Measurements from ENCODE around the gene RFX4. TPM values are rescaled to one million over a fixed set of nuclear protein-coding genes. Genes with fewer than 3 reads are reported as not detected.

RFX4 gene
- total and polyA plus RNA-seq, 2 experiments from 2014 or later, result not detected

DNA sequence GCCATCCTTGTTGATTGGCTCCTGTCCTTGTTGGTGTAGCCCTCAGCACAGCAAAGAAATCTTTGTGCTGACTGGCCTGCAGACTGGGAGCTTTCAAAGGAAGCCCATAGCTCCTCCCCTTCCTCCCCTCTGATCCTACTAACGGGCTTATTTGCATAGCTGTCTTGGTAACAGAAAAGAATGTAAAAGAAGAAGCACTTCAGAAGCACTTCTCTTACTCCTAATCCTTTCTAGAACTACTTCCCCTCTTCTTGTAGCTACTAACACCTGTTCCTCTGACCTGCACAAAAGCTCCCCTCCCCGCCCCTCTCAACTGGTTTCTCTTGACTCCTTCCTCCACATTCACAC, 177.4 kb downstream of the RFX4 start:
- Histone ChIP-seq H3K4me3 (no peak overlapping the region), H3K27ac (peak overlapping the region; percentile 77), H3K4me1 (ENCODE audit: low read depth) (peaks cover 30% of the 10 kb centered on the region), H3K36me3 (no peaks in the 10 kb centered on the region), H3K9me3 (ENCODE audit: low read depth) (no peaks in the 10 kb centered on the region), H3K27me3 (no peaks in the 10 kb centered on the region)
- TF ChIP-seq, protein P1, sequence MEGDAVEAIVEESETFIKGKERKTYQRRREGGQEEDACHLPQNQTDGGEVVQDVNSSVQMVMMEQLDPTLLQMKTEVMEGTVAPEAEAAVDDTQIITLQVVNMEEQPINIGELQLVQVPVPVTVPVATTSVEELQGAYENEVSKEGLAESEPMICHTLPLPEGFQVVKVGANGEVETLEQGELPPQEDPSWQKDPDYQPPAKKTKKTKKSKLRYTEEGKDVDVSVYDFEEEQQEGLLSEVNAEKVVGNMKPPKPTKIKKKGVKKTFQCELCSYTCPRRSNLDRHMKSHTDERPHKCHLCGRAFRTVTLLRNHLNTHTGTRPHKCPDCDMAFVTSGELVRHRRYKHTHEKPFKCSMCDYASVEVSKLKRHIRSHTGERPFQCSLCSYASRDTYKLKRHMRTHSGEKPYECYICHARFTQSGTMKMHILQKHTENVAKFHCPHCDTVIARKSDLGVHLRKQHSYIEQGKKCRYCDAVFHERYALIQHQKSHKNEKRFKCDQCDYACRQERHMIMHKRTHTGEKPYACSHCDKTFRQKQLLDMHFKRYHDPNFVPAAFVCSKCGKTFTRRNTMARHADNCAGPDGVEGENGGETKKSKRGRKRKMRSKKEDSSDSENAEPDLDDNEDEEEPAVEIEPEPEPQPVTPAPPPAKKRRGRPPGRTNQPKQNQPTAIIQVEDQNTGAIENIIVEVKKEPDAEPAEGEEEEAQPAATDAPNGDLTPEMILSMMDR (IDR thresholded peaks at IDR 0.05; ENCODE audit: low read depth, low read length), result no peak
- DNase-seq (ENCODE audit: low read depth in 1 of 2, low spot score in 1 of 2), result peak; percentile 44 to 47

GRCh38 chr12:106764220-106764619, 181.4 kb downstream of the RFX4 start:
- H3K4me1 ChIP-seq (ENCODE audit: low read depth), result peaks cover 37% of the 10 kb centered on the region
- no peaks in the 10 kb centered on the region for H3K27me3 ChIP-seq
- no peak overlapping the region for H3K4me3 ChIP-seq
- H3K27ac ChIP-seq, result no peak overlapping the region
- H3K36me3 ChIP-seq, result no peaks in the 10 kb centered on the region
- TF ChIP-seq, protein P1 (IDR thresholded peaks at IDR 0.05; ENCODE audit: low read depth, low read length), result no peak
- no peak for DNase-seq (ENCODE audit: low read depth in 1 of 2, low spot score in 1 of 2)
- H3K9me3 ChIP-seq (ENCODE audit: low read depth), result no peaks in the 10 kb centered on the region

DNA sequence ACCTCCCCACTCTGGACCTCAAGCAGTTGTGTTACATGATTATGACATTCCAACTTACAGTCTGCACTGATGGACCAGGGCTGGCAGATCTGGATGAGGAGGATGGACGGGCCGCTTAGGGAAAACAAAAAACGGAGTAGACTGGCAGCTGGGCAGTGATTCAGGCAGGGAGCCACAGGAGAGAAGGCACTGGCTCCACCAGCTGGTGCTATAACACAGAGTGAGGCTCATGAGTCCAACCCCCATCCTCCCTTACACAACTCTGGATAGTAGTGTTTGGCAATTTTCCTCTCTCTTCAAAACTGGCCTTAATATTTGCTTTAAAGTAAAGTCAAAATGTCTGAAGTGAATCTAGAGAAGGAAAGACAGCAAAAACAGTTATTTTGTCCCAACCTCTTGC, 181.9 kb downstream of the RFX4 start:
- Histone ChIP-seq H3K27ac (no peak overlapping the region), H3K4me1 (ENCODE audit: low read depth) (peaks cover 33% of the 10 kb centered on the region), H3K4me3 (no peak overlapping the region), H3K36me3 (no peaks in the 10 kb centered on the region), H3K27me3 (no peaks in the 10 kb centered on the region), H3K9me3 (ENCODE audit: low read depth) (no peaks in the 10 kb centered on the region)
- peak in 1 of 2 donors; percentile 78 for DNase-seq (ENCODE audit: low read depth in 1 of 2, low spot score in 1 of 2)
- TF ChIP-seq, protein P1 (IDR thresholded peaks at IDR 0.05; ENCODE audit: low read depth, low read length), result peak; percentile 34

GRCh38 chr12:106766393-106766826, 183.6 kb downstream of the RFX4 start:
- Histone ChIP-seq H3K27me3 (no peaks in the 10 kb centered on the region), H3K36me3 (no peaks in the 10 kb centered on the region), H3K4me1 (ENCODE audit: low read depth) (peaks cover 31% of the 10 kb centered on the region), H3K9me3 (ENCODE audit: low read depth) (no peaks in the 10 kb centered on the region), H3K27ac (no peak overlapping the region), H3K4me3 (no peak overlapping the region)
- TF ChIP-seq, protein P1 (IDR thresholded peaks at IDR 0.05; ENCODE audit: low read depth, low read length), result no peak
- peak in 1 of 2 donors; percentile 81 for DNase-seq (ENCODE audit: low read depth in 1 of 2, low spot score in 1 of 2)

DNA sequence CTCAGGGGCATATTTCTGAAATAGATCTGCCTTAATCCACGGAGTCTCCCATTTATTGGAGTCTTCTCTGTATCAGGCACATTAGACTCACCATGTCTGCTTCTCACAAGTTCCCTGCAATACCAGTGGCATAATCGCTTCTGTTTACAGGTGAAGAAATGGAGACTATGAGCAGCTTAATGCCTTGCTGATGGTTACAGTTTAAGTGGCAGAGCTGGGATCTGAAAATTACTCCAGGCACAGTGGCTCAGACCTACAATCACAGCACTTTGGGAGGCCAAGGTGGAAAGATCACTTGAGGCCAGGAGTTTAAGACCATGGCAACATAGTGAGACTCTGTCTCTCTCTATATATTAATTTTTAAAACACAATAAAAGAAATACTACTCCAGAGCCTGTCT, 184.4 kb downstream of the RFX4 start:
- Histone ChIP-seq H3K27me3 (no peaks in the 10 kb centered on the region), H3K27ac (peak overlapping the region; percentile 28), H3K4me3 (no peak overlapping the region), H3K4me1 (ENCODE audit: low read depth) (peaks cover 34% of the 10 kb centered on the region), H3K36me3 (no peaks in the 10 kb centered on the region), H3K9me3 (ENCODE audit: low read depth) (no peaks in the 10 kb centered on the region)
- TF ChIP-seq, protein P1 (IDR thresholded peaks at IDR 0.05; ENCODE audit: low read depth, low read length), result no peak
- no peak for DNase-seq (ENCODE audit: low read depth in 1 of 2, low spot score in 1 of 2)
